Smooth muscle cell of the umbilical artery (primary cell): ENCODE results near the gene MED9. TPM values are rescaled to one million over a fixed set of nuclear protein-coding genes. Genes with fewer than 3 reads are reported as not detected.

ENCODE experiments used
- total RNA-seq: library from RNA; depleted of rRNA; stranded (reverse); fragments of >200 nt; gene quantifications from 2 replicates; pipeline ENCODE4 v1.2.3, GENCODE V29; 2014

The MED9 gene, protein sequence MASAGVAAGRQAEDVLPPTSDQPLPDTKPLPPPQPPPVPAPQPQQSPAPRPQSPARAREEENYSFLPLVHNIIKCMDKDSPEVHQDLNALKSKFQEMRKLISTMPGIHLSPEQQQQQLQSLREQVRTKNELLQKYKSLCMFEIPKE
- 10.3 and 12.2 TPM in 2 replicates for total RNA-seq

DNA sequence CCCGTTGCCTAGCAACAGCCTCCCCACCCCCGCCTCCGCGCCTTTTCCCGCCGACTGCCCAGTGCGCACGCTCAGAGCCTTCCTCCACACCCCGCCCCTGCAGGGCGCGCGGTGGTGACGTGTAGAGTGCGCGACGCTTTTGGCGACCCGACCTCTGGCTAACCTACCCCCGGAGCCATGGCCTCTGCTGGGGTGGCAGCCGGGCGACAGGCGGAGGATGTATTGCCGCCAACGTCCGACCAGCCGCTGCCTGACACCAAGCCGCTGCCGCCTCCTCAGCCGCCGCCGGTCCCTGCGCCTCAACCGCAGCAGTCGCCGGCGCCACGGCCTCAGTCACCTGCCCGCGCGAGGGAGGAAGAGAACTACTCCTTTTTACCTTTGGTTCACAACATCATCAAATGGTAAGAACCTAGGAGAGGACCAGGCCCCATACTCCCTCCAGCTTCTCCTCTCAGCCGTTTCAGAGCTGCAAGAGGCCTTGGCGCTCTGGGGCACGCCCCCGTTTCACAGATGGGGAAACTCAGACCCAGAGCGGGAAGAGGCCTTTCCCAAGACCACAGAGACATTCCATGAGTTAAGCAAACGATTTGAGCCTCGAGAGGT is at the start of gene MED9:
MED9 (plus strand) TSS at position 136 of the 603 bp plus-strand sequence; CDS start at position 178, 42 bp downstream.

DNA sequence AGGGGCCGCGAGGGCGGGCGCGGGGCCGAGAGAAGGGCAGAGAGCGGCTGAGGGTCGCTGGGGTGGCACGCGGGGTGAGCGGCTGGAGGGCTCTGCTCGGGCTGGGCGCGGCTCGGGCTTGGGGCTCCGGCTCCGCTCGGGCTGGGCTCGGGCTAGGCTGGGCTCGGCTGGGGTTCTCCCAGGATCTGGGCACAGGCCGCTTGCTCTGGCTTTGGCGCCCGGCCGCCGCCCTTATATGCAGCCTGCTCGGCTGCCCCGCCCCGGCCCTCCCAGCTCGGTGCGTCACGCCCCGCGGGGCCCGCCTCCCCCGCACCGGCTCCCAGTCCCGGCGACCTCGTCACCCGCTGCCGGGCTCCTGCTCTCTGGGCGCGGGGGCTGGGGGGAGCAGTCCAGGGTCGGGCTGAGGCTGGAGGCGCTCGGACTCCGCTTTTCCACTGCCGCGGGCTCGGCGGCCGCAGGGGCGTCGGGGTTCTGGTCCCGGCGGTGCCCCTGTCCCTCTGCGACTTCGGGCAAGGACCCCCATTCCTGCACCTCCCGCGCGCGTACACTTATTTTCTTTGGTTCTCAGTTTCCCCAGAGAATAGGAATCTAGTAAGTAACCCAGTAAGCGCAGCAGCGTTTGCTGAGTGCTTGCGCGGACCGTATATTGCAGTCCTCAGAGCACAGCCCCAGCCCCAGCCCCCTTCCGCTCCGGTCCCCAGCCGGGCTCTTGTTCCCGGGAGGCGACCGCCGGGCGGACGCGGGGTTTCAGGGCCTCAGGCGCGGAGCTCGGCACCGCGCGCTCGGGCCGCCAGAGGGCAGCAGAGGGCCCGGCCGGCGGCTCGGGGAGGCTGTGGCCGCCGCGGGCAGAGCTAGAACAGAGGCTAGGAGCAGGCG is 19.6 kb downstream of the MED9 start, which contains the start of gene RASD1:
RASD1 (minus strand) TSS at position 207 of the 876 bp plus-strand sequence. CDS start 214 bp downstream, outside the sequence.

Other genes with a start within 250 kb of the MED9 start
- gene FLCN, start 239.8 kb upstream of the MED9 start, total RNA-seq = 46.7 and 55.5 TPM in 2 replicates
- gene COPS3, start 195.8 kb upstream of the MED9 start, total RNA-seq = 79.3 and 90.7 TPM in 2 replicates
- gene NT5M, start 173.6 kb upstream of the MED9 start, total RNA-seq = 1.5 and 2.6 TPM in 2 replicates
- gene RASD1, start 19.4 kb downstream of the MED9 start, total RNA-seq = 0.83 and 1.8 TPM in 2 replicates
- 19.9 and 36.2 TPM in 2 replicates for gene PEMT, start 114.7 kb downstream of the MED9 start, total RNA-seq
- 13.7 and 23.9 TPM in 2 replicates for gene RAI1, start 204.5 kb downstream of the MED9 start, total RNA-seq